HG03457 (cell line): ENCODE data around the gene TACSTD2.
"Not testable (repeated sequence)": the region's sequence is repeated elsewhere in the genome, so short reads cannot be mapped to it uniquely, and the experiment has no call there.

Experiments used
- ATAC-seq: cut with Tn5 transposase; IDR thresholded peaks from one replicate; pipeline ENCODE4 v1.9.1; 2021; ENCODE audit warnings: moderate number of reproducible peaks; ENCODE audit not compliant: unreplicated experiment

TACSTD2 gene

DNA sequence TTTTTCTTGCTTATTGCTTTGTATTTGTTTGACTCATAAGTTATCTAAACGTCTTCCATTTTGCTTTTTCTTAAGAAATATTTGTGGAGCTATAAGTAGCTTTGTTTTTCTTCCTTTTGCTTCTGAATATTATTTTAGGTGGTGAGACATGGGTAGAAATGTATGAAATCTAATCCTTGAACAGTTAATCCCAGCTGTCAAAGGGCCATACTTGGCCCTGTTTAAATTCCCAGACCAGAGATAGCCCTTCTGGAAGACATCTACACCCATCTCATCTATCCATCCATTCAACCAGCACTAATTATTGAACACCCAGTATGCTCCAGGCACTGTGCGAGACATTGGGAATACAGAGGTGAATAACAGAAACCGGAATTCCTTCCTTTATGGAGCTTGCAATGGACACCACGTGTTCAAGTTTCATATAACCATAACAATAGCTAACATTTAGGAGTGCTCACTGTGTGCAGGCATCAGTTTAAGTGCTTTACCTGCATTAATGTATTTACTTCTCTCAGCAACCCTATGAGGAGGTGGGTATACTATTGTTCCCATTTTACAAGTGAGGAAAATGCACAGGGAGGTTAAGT, 8.7 kb downstream of the TACSTD2 start:
- no peak for ATAC-seq

DNA sequence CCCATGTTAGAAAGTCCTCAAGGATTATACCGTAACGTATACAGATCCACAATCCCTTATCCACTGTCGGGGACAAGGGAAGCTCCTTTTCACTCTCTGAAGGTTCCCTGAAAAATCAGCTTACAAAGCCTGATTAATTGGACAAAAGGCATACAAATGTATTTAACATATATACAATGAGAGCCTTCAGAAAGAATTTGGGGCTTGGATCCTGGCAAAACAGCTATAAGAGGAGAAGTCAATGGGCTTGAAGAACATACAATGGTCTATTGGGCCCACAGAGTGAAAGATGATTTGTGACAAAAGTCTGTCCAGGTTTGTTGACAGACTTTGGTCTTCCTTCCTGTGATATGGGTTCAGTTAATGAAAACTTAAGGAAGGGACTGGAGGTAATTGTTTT, 10.7 kb downstream of the TACSTD2 start:
- no peak for ATAC-seq

DNA sequence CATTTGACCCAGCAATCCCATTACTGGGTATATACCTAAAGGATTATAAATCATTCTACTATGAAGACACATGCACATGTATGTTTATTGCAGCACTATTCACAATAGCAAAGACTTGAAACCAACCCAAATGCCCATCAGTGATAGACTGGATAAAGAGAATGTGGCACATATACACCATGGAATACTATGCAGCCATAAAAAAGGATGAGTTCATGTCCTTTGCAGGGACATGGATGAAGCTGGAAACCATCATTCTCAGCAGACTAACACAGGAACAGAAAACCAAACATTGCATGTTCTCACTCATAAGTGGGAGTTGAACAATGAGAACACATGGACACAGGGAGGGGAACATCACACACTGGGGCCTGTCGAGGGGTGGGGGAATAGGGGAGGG, 13.3 kb downstream of the TACSTD2 start:
- not testable (repeated sequence) for ATAC-seq

DNA sequence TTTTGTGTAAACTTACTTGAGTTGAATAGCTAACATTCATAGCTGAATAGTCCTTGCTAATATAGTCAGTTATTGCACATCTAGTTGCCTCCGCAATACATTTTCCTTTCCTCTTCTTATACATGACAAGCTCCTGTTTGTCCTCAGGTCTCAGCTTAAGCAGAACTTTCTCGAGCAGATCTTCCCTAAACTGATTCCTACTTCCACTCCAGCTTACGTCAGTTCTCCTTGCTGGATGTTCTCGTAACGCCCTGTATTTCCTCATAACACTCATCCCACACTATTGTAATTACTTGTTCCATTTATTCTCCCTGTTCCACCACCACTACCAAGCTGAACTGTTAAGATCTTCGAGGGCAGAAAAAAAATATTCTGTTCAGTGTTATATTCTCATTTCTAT, 15.4 kb downstream of the TACSTD2 start:
- ATAC-seq = no peak

DNA sequence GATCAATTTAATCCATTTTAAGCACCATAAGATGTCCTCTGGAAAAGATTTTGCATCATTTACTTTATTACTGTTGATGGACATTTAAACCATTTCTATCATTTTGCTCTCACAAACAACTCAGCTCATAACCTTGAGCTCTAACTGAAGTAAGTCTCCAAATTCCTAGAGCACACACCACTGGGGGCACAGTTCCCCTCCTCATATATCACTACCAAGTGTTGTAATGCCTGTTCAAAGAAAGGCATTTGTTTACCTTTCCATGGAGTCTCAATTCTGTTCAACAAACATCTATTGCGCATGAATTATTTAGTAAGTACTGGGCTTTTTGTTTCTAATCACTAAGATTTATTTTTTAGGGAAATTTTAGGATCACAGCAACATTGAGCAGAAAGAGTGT, 21.7 kb downstream of the TACSTD2 start:
- ATAC-seq = no peak

DNA sequence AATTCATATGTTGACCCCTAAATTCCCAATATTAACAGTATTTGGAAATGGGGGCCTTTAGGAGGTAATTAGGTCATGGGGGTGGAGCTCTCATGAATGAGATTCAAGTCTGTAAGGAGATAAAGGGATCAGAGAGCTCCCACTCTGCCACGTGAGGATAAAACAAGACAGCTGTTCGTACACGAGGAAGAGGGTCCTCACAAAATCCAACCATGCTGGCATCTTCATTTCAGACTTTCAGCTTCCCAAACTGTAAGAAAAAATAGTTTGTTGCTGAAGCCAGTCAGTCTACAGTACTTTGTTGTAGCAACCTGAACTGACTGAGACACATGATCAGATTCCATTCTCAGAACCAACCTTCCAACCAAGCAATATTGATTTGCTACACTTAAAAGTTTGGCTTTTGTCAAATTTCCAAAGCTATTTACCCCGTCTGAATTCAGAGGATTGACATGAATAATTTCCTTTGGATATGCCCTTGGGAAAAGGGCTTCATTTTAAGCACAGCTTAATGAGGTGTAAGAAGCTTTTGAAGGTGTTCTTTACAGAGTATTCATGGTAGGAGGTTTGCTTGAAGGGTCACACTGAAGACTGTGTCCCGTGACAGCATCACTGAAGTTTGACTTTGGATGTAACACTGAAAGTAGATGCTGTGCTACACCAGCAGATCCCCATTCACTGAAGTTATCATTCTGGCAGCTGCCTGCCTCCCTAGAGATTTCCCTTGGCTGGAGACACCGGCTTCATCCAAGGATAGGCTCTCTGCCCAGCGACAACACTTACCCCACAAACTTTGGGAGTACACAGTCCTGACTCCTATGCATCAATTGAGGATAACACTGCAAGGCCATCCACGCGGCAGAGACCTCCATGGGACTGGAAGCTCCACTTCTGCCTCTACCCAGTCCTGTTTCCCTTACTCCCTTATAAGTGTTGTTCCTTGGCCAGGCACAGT, 25.6 kb downstream of the TACSTD2 start:
- no peak for ATAC-seq

DNA sequence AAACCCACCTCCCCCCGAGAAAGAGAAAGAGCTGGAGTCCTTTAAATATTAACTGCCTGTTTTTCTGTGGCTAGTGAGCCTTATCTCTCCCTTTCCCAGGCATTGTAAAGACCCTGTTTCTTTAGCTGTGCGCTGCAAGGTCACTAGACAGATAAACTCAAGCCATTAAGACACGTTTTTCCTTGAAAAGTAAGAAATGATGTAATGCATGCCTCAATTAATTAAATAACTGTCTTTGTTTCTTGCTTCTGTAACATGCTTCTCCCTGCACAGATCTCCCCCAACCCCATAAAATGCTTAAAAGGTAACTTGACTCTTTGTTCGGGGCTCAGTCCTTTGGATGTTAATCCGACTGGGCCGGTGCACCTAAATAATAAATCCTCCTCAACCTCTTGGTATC, 27.8 kb downstream of the TACSTD2 start:
- not testable (repeated sequence) for ATAC-seq

DNA sequence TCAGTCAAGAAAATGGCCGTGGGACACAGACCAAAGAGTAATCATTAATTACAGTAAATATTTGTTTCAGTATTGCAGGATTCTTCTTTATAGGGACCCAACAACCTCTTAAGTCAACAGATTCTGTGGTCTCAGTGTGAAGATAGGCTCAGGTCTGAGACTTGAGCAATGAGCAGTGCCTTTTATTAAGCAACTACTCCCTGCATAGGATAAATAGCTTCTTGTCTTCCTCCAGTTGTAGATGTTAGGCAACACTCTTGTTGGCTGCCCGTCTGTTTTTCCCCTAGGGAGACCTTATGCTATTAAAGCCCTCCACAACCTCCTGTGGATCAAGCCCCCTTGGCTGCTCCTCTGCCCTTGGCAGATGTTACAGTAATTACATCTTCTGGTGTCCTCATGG, 28.7 kb downstream of the TACSTD2 start:
- no peak for ATAC-seq

DNA sequence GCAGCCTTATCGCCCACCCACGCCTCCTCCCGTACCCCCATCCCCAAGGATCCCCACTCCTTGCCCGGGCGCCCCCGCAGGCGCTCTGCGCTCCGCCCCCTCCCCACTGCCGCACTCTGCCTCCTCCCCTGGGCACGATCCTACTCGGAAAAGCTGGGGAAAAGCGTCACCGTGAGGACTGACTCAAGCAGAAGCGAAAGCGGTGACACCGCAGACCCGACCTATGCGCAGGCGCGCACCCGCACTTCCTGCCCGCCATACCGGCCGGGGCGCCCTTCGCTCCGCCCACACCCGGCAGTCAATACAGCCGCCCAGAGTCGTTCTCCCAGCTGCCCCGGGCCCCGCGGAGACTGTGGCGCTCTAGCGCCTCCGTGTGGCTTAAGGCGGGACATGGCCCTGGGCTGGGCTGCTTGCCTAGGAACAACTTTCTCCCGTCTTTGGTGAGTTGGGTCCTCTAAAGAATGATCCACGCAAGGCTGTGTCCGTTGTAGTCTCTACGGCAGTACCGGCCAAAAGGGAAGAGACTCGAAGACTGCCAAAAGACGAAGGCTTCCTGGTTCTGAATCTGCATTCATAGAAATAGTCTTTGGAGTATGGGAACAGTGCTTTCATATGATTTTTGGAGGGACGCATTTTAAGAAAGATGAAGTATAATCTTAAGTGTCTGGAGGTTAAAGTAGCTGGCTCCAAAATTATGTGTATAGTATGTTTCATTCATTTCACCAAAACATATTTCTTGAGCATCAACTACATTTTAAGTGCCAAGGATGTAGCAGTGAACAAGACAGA, 30.3 kb downstream of the TACSTD2 start, which contains the start of gene OMA1:
OMA1 (minus strand) TSS at position 207 of the 789 bp plus-strand sequence. CDS start 7,432 bp downstream, outside the sequence.
- peak; percentile 97 for ATAC-seq

DNA sequence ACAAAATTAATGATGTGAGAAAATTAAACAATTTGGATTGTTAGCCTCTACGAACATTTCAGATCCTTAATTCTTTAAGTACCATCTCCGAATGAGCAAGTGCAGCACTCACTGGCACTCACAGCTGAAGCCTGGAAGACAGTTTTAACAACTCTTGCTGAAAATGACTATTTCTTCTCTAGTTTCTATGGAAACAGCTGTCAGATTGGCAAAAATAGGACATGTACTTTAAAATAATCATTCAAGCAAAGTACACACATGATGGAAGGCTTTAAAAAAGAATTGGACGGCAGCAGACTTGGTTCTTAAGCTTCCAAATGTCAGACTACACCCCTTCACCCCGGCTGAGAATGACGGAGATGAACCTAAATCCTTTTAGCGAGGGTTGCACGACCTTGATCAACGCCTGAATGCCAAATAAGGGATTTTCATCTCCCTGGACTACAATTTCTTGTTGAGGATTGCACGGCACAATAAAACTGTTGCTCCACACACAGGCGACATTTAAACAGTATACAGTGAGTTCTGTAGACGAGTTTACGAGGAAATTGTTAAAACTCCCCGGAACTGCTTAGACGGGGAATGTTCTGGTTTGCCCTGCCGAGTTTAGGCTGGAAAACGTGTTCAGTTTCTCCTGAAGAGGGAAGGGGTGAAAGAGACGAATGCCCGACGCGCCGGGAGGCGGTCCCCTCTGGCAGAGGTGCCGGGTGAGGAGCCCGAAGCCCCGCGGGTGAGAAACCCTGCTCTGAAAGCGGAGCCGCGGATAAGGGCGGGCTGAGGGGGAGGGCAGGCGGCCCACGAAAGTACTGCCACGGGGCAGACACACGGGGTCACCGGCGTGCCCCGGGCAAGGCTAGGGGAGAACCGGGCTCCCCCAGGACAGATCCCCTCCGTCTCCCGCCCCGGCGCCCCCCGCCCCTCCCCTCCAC, 31.2 kb downstream of the TACSTD2 start:
- peak; percentile 31 for ATAC-seq

DNA sequence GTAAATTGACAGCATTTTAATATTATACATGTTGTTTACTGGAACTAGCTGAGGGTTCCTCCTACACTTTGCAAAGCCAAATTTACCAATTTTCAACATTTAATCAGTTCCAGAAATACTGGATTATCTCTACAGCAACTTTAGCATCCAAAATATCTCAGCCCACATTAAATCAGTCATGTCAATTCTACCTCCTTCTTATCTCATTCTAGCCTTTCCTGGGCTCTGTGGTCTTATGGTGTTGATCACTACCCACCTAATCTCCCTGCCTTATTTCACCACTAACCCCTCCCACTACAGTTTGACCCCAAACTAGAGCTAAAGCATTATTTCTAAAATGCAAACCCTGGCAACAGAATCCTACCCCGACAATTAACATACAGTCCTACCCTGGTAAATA, 33.8 kb downstream of the TACSTD2 start:
- no peak for ATAC-seq

DNA sequence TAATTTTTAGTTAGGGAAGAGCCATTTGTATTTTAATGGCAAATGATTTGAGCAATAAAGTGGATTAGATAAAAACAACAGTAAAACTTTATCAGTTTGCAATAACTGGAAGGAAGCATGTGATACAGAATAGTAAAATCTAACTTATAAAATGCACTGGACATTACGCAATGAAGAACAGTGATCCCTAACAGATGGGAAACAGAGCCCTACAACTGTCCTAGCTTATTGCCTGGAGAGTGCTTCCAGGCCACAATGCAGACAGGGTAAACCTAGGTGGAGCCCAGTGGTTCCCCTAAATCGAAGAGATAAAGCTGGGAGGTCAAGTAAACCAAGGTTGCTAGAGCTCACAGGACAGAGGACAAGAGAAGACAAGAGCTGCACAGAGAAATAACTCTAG, 37.5 kb downstream of the TACSTD2 start:
- no peak for ATAC-seq

DNA sequence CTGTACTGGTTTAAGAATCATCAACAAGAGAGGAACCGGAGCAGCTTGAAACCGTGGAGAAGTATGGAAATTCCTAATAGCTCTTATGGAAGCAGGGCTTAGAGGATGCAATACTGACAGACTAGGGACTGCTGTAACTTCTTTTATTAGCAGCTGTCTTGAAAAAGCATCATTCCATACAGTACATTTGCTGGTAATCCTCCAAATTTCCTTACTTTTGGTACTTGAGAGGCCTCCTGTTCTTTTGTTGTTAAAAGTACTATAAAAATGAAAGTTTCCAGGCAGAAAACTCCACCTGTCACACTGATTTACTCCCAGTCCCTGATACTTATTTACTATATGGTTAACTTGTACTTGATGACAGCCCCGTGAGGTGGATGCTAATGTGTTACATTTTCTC, 38.2 kb downstream of the TACSTD2 start:
- ATAC-seq = no peak

DNA sequence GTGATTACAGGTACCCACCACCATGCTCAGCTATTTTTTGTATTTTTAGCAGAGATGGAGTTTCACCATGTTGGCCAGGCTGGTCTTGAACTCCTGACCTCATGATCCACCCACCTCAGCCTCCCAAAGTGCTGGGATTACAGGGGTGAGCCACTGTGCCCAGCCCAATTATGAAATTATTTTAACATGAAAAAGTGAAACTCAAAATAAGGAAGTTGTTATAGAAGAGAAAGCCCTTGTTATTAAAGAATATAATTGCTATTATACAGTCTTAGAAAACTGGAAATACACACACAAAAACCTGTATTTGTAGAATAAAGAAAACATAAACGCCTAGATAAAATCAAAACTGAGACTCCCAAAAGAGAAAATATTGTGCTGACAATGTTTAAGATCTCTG, 45.2 kb downstream of the TACSTD2 start:
- not testable (repeated sequence) for ATAC-seq

DNA sequence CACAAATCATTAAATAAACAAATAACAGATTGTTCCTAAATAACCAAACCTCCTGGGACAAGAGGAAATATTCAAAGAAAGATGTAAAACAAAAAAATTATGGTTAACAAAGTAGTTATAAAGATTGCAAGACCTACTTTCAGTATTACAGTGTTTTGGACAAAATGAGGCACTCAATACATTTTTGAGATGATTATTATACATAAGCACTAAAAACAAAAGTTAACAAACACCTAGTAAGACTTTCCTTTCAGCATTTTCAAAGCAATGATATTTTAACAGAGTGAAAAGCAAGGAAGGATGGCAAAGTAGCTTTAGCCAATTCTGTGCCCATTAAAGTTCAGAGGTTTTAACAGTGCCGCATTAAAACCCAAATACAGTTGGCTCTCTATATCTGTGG, 47.8 kb downstream of the TACSTD2 start:
- ATAC-seq = no peak

DNA sequence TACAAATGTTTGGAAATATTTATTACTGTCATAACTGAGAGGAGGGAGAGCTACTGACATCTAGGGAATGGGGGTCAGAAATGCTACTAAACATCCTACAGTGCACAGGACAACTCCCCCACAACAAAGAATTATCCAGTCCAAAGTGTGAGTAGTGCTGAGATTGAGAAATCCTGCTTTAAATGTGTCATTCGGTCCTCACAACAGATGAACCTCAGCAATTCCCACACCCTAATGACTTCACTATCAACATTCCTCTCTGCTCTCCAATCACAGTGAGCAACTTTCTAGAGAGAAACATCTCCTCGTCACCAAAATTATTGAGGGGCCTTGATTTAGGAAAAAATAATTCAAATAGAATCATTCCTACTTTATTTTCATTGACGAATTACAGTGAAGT, 48.5 kb downstream of the TACSTD2 start:
- no peak for ATAC-seq
